Measurements from ENCODE around the gene KLHDC4.

KLHDC4 gene

GRCh38 chr16:87697792-87698191 lies 68.0 kb downstream of the KLHDC4 start:
- no peak for FAIRE-seq

DNA sequence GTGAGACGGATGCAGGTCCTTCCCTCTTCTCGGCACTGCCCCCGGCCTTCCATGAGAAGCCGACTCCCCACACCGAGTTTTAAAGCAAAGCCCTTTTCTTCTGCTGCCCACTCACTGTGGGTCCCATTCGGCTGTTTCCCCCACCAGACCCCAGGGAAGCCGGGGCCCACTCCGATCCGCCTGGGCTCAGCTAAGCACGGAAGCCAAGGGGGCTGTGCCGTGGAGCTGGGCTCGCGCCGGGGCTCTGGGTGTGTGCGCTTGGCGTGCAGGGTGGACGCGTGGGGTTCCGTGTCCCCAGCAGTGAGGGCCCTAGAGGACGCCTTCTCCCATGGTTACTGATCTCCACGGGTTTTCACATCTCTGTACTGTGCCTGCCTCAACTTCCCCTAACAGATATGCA lies 68.5 kb downstream of the KLHDC4 start:
- FAIRE-seq, result no peak

DNA sequence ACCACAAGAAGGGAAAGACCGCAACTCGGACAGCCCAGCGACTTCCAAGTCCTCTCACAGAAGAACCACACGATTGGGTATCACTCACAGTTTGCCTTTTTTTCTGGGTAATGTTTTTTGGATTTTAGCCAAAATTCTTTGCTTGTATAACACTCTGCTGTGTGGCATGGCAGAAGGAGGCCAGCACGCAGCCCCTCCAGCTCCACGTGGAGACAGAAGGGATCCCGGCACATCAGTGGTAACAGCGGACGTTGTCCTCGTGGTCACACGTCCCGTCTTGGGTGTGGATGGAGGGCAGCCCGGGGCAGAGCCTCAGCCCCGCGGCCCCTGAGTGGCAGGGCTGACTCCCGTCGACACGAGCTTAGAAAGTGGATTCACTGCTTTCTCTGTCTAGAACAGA lies 69.1 kb downstream of the KLHDC4 start:
- no peak for FAIRE-seq

- no peak for FAIRE-seq
Measured at GRCh38 chr16:87695534-87695933, 70.3 kb downstream of the KLHDC4 start.

GRCh38 chr16:87694441-87695125 lies 71.2 kb downstream of the KLHDC4 start:
- no peak for FAIRE-seq

- no peak for FAIRE-seq
Measured at GRCh38 chr16:87693827-87694226, 72.0 kb downstream of the KLHDC4 start.

GRCh38 chr16:87692756-87693155 lies 73.0 kb downstream of the KLHDC4 start:
- FAIRE-seq, result no peak

DNA sequence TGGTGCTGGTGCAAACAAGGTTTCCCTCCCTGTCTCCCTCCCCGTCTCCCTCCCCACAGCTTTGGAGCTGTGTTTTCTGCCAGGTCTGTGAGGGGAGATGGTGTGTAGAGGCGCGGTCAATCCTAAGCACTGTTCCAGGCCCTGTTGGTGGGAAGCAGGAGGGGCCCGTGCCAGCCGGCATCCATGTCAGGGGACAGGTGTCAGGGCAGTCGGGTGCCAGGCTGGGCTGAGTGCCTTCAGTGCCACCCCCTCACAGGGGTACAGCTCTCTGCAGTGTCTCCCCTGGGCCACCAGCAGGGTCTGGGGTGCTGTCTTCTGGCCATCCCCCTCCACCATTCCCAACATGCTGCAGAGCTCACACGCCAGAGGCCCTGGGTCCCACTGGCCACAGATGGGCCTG lies 73.6 kb downstream of the KLHDC4 start:
- no peak for FAIRE-seq

DNA sequence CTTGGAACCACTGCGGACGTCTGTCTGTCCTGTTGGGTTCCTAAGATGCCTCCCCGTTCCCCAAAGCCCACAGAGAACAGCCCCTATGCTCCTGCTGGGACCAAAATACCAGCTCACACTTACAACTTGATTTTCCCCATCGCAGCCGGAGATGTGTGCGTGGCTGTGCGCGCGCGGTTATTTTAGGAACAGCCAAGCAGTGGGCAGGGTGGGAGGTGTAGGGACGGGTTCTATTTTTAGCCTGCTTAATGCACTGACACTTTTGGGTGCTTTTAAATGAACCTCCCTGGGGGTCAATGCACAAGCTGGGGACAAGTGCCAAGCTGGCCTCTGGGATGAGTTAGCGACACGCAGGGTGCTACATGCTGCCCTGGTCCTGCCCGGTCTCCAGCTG lies 74.1 kb downstream of the KLHDC4 start:
- no peak for FAIRE-seq

- no peak for FAIRE-seq
Measured at GRCh38 chr16:87690911-87691685, 74.7 kb downstream of the KLHDC4 start.

DNA sequence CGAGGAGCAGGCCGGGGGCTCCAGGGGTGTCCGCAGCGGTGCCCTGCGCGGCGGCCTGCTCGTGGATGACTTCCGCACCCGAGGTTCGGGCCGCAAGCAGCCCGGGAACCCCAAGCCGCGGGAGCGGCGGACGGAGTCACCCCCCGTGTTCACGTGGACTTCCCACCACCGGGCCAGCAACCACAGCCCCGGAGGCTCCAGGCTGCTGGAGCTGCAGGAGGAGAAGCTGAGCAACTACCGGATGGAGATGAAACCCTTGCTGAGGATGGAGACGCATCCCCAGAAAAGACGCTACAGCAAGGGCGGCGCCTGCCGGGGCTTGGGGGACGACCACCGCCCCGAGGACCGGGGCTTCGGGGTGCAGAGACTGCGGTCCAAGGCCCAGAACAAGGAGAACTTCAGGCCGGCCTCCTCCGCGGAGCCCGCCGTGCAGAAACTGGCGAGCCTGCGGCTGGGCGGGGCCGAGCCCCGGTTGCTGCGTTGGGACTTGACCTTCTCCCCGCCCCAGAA lies 75.8 kb downstream of the KLHDC4 start:
- no peak for FAIRE-seq

- FAIRE-seq, result no peak
Measured at GRCh38 chr16:87688876-87689815, 76.6 kb downstream of the KLHDC4 start.

- FAIRE-seq, result no peak
Measured at GRCh38 chr16:87687998-87688529, 77.7 kb downstream of the KLHDC4 start.

DNA sequence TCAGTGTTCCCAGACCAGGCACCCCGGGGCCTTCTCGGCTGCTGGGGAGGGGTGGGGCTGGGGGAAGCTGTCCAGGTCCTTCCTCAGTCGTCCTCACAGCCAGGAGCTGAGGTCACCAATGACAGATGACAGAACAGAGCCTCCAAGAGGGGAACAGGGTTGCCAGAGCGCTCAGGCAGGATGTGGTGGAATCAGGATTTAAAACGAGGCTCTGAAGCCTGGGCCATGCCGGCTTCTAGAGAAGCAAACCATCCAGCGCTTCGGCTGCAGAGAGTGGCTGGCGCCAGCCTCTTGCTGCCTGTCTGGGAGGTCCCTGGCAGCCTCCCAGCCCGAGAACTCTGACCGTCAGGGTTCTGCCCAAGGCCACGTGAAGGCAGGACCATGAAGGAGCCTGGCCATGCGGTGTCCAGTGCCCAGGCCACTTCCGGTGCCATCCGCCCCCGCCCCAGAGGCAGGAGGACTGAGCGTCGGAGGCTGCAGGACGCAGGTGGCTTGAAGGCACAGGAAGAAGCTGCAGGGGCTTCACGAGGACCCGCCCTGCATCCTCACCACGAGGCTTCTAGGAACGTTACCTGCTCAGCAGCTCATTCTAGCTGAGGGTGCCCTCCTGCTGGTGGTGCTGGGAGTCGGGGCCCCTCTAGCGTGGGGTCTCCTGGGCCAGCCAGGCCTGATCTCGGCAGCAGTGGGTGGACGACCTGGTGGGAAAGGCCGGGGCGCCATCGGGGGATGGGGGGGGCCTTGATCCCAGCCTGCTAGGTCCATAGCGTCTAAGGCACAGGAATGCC lies 78.5 kb downstream of the KLHDC4 start:
- FAIRE-seq, result no peak

DNA sequence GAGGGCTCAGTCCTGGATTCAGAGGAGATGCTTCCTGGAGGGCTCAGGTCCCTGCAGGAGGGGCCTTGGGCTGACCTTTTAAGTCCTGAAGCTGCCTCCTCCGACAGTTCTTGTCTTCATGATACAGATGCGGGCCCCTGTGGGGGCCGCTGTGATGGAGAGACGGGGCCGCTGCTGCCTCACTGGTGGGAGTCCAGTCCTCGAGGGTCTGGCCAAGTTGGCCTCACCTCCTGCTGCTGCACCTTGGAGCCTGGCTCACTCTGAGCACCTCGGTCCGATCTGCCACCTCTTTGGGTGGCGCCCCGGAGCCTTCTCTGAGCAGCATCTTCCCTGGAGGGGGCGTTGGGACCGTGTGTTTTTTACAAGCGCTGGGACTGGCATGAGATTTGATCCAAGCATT lies 79.1 kb downstream of the KLHDC4 start:
- FAIRE-seq, result no peak

DNA sequence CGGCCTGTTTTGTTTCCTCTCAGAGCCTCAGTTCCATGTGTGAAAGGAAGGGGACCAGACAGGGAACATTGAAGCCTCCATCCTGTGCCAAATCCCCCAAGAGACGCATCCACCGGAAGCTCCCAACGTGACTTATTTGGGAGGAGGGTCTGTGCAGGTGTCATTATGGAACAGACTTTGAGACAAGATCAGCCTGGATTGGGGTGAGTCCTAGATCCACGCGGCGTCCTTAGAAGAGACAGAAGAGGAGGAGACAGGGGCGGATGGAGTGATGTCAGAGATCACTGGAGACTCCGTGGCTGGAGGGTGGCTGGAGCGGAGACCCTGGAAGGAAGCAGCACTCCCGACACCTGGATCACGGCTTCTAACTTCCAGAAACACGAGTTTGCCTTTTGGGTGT lies 80.0 kb downstream of the KLHDC4 start:
- FAIRE-seq, result no peak

- FAIRE-seq, result no peak
Measured at GRCh38 chr16:87685405-87685755, 80.4 kb downstream of the KLHDC4 start.

- FAIRE-seq, result no peak
Measured at GRCh38 chr16:87684711-87685404, 80.9 kb downstream of the KLHDC4 start.

- no peak for FAIRE-seq
Measured at GRCh38 chr16:87684106-87684677, 81.6 kb downstream of the KLHDC4 start.

- no peak for FAIRE-seq
Measured at GRCh38 chr16:87682852-87683399, 82.9 kb downstream of the KLHDC4 start.
